Middle frontal gyrus (tissue), 1 donor: ENCODE measurements around the gene TRIO.
"Not testable (repeated sequence)": the region's sequence is repeated elsewhere in the genome, so short reads cannot be mapped to it uniquely, and the experiment has no call there.

Experiments
- DNase-seq: peaks from one replicate; pipeline ENCODE4 v3.0.0-alpha.2; 2015; ENCODE audit warnings: low spot score; ENCODE audit errors: extremely low spot score

The TRIO gene

GRCh38 chr5:14185326-14186058 lies 42.4 kb downstream of the TRIO start:
- no peak for DNase-seq

- no peak for DNase-seq
Measured at GRCh38 chr5:14186059-14186830, 43.1 kb downstream of the TRIO start.

- DNase-seq: no peak
Measured at GRCh38 chr5:14187157-14187556, 44.0 kb downstream of the TRIO start.

DNA sequence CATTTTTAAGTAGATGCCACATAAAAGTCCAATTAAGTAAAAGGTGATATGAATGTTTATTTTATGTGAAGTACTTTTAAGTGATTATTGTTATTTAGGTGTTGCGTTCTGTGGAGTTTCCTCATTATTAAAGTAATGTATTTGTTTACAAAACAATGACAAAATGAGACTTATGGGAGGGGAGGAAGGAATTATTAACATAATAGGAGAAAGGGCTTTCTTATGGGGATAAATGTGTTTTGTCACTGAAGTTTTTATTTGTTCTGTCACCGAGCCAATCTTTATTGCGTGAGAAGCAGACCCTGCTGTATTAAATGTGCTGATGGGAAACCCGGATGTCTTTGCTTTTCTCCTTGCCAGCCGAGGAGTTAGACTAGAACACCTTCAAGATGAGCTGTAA lies 44.5 kb downstream of the TRIO start:
- no peak for DNase-seq

- DNase-seq: no peak
Measured at GRCh38 chr5:14188778-14189177, 45.6 kb downstream of the TRIO start.

- no peak for DNase-seq
Measured at GRCh38 chr5:14189680-14190079, 46.5 kb downstream of the TRIO start.

GRCh38 chr5:14190194-14191164 lies 47.3 kb downstream of the TRIO start:
- no peak for DNase-seq

DNA sequence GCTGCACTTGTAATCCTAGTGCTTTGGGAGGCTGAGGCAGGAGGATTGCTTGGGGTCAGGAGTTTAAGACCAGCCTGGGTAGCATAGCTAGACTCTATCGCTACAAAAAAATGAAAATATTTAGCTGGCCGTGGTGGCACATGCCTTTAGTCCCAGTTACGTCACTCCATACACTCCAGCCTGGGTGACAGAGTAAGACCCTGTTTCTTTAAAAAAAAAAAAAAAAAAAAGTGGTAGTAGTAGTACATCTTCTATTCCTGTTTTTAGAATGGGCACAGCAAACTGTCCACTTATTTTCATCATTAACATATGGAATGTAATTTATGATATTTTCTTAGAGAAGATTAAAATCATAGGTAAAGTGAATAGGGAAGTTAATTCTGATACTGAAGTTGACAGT lies 48.2 kb downstream of the TRIO start:
- DNase-seq: no peak

DNA sequence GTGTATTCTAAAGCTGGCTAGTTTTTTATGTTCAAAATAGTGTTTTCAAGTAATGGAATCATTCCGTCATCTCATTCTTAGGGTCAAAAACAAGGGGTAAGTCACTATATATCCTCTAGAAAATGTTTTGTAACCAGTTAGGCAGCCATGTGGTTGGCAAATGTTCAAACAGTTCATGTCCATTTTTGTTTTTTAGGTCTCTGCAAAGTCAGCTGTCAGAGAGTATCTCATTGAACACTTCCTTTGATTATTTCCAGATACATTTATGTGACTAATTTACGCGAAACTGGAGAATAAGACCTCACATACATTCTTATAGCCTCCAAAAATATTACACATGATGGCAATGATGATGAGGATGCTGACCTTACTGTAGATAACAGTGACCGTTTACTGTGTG lies 50.4 kb downstream of the TRIO start:
- DNase-seq: no peak

GRCh38 chr5:14195588-14195987 lies 52.4 kb downstream of the TRIO start:
- no peak for DNase-seq

DNA sequence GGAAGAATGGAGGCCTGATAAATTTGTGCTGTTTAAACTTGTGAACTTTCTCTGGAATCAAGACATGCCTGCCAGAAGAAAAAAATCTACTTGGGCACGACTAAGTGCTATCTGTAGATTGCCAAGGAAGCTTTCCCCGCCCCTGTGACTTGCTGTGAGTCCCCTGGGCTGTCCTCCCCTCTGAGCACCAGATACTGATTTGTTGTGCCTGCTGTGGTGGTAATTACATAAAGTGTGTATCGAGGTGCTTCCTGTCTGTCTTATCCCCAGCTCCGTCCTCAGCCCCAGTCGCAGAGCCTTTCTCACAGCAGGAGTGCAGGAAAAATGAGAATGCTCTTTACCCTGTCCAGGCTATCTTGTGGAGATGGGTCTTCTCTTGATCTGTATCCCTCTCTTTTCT lies 53.9 kb downstream of the TRIO start:
- DNase-seq: no peak

DNA sequence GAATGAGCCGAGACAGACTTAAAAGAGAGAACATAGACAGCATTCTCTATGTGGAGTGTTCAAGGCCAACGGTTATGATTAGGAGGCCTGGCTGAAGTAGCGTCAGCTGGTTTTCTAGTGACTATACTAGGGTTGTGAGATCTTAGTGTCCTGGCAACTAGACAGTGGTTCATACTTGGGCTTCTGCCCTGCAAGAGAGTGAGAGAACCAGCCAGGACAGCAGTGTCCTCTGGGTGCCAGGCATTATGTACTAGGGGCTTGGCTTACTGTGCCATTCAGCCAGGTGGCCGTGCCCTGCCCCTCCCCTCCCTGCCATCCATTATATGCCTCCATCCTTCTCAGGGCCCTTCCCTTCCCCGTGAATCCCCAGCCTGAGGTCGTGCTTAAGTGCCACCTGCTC lies 56.8 kb downstream of the TRIO start:
- no peak for DNase-seq

GRCh38 chr5:14200312-14200990 lies 57.3 kb downstream of the TRIO start:
- DNase-seq: no peak

DNA sequence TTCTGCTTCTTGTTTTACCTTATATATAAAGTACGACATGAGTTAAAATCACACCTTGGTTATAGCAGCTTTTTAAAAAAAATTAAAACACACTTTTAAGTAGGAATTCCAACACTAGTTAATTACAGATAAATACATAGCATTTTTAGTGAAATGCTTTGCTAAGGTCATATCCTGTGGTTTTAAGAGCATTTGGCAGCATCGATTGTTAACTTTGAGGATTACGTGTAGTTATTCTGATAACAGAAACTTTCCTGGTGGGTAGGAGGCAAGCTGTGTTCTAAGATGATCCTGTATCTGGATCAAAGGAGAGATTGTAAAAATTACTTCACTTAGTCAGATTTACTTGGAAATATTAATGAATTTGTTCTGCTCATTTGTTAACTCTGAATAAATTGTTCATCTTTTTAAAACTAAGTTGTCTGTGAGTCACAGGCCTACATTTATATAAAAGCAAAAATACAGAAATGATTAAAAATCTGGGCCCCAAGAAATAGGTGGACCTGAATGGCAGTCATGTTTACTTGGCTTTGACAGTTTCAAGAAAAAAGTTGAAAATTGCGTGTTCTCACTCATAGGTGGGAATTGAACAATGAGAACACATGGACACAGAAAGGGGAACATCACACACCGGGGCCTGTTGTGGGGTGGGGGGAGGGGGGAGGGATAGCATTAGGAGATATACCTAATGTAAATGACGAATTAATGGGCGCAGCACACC lies 58.3 kb downstream of the TRIO start:
- DNase-seq: no peak

GRCh38 chr5:14202462-14202861 lies 59.3 kb downstream of the TRIO start:
- DNase-seq: no peak

DNA sequence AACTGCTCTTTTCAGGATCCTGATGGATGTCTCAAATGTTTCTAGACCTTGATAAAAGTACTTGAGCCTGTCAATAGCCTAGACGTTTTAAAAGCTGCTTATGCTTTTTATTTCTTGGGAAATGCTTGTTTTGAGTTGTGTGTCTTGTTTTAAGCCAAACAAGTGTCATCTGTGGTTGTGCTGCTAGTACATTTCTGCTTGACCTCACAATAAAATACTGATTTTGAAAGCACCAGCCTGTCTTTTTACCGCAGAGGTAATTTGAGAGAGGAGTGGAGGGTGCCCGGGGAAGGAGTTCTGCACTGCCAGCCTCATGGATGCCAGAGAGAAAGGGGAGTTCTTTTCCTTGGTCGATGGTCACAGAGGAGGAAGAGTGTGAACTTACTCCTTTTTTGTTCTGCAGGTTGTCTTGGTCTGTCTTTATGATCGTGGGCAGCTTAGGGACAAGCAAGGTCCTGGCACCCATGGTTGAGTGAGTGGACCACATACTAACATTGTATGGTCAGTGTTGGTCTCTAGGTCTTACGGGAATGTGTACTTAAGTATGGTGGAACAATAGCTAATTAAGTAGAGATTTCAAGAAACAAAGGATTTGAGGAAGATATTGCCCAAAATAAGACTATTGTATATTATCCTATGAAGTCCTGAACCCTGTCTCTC lies 61.0 kb downstream of the TRIO start:
- no peak for DNase-seq

DNA sequence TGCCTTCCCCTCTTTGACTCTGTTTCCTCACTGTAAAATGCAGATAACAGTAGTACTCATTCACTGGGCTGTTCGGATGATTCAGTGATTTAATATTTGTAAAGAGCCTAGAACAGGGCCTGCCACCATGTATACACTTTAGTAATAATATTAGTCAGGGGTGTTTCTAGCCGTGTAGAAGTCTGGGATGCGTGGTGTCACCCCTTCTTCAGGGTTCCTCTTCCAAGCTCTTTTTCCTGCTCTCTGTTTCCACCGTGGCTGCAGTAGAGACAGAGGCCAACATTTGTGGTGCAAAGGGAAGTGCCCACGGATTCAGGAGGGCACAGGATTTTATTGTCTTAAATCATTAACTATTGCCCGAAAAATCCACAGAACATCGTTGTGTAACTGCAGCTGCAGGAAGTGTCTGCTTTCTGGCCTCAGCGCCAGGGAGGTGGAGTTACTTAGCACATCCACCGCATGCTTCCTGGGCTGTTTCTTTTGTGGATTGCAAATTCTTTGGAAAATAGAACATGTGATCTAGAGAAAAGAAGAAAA lies 61.7 kb downstream of the TRIO start:
- DNase-seq: no peak

- no peak for DNase-seq
Measured at GRCh38 chr5:14206028-14206725, 63.0 kb downstream of the TRIO start.

DNA sequence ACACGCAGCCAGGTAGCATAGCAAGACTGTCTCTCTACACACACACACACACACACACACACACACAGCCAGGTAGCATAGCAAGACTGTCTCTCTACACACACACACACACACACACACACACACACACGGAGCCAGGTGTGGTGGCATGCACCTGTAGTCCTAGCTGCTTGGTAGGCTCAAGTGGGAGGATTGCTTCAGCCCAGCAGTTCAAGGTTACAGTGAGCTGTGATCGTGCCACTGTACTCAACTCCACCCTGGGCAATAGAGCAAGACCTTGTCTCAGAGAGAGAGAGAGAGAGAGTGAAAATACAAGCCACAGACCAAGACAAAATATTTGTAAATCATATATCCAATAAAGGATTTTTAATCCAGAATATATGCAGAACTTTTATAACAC lies 64.3 kb downstream of the TRIO start:
- not testable (repeated sequence) for DNase-seq
